Ishikawa (cell line): ENCODE results near the gene KIF6.

Experiments
- CEBPB ChIP-seq: IDR thresholded peaks from 2 replicates; pipeline ENCODE4 v1.6.1; 2012
- CREB1 ChIP-seq: IDR thresholded peaks from 2 replicates; pipeline ENCODE4 v1.6.1; 2012; ENCODE audit warnings: low read depth
- EGR1 ChIP-seq: IDR thresholded peaks from 2 replicates; pipeline ENCODE4 v1.6.1; 2012
- EP300 ChIP-seq: IDR thresholded peaks from 2 replicates; pipeline ENCODE4 v1.6.1; 2012; ENCODE audit warnings: borderline replicate concordance
- FOXM1 ChIP-seq: IDR thresholded peaks from 2 replicates; pipeline ENCODE4 v1.6.1; 2012; ENCODE audit warnings: low read depth, borderline replicate concordance
- MAX ChIP-seq: IDR thresholded peaks from 2 replicates; pipeline ENCODE4 v1.6.1; 2012
- NFIC ChIP-seq: IDR thresholded peaks from 2 replicates; pipeline ENCODE4 v1.6.1; 2012
- RAD21 ChIP-seq: IDR thresholded peaks from 2 replicates; pipeline ENCODE4 v1.6.1; 2012; ENCODE audit warnings: low read depth
- REST ChIP-seq: IDR thresholded peaks from 2 replicates; pipeline ENCODE4 v1.6.1; 2012; ENCODE audit warnings: low read depth, mild to moderate bottlenecking
- TAF1 ChIP-seq: IDR thresholded peaks from 2 replicates; pipeline ENCODE4 v1.6.1; 2012; ENCODE audit warnings: low read depth, mild to moderate bottlenecking
- TCF12 ChIP-seq: IDR thresholded peaks from 2 replicates; pipeline ENCODE4 v1.6.1; 2012; ENCODE audit warnings: low read depth
- TEAD4 ChIP-seq: IDR thresholded peaks from 2 replicates; pipeline ENCODE4 v1.6.1; 2012
- USF1 ChIP-seq: IDR thresholded peaks from 2 replicates; pipeline ENCODE4 v1.6.1; 2012
- YY1 ChIP-seq: IDR thresholded peaks from 2 replicates; pipeline ENCODE4 v1.6.1; 2012; ENCODE audit warnings: low read depth
- ZBTB7A ChIP-seq: IDR thresholded peaks from 2 replicates; pipeline ENCODE4 v1.6.1; 2012; ENCODE audit warnings: low read depth

Gene KIF6

GRCh38 chr6:39330057-39330456 is 395.2 kb downstream of the KIF6 start:
- TF ChIP-seq CEBPB = no peak
- no peak for TF ChIP-seq EGR1
- no peak for TF ChIP-seq USF1
- no peak for TF ChIP-seq CREB1
- TF ChIP-seq NFIC = no peak
- TF ChIP-seq TCF12 = no peak
- TF ChIP-seq TEAD4 = no peak
- TF ChIP-seq MAX = no peak
- TF ChIP-seq YY1 = no peak
- TF ChIP-seq FOXM1 = no peak
- TF ChIP-seq RAD21 = no peak
- TF ChIP-seq REST = no peak
- no peak for TF ChIP-seq ZBTB7A
- TF ChIP-seq TAF1 = no peak
- TF ChIP-seq EP300 = no peak

GRCh38 chr6:39328066-39328465 is 397.1 kb downstream of the KIF6 start:
- TF ChIP-seq TCF12 (no peak), REST (no peak), USF1 (no peak), NFIC (no peak), TAF1 (no peak), EP300 (no peak), EGR1 (no peak), CREB1 (no peak), CEBPB (no peak), YY1 (no peak), TEAD4 (no peak), ZBTB7A (no peak), FOXM1 (no peak)

- TF ChIP-seq RAD21 (no peak), FOXM1 (no peak), TAF1 (no peak), YY1 (no peak), NFIC (no peak), TEAD4 (no peak), EP300 (no peak), ZBTB7A (no peak)
Observed at GRCh38 chr6:39327507-39327906, 397.7 kb downstream of the KIF6 start.

- TF ChIP-seq ZBTB7A (no peak), CREB1 (no peak), TCF12 (no peak), NFIC (no peak), EGR1 (no peak), FOXM1 (no peak), USF1 (no peak), CEBPB (no peak), EP300 (no peak), RAD21 (no peak), REST (no peak), TEAD4 (no peak), TAF1 (no peak)
Observed at GRCh38 chr6:39322306-39322850, 402.8 kb downstream of the KIF6 start, which contains the start of gene KCNK16. Gene KCNK16, minus strand, starts transcription at chr6:39322702. Its CDS starts 162 bp downstream, at chr6:39322540.
